ENCODE data around the gene ABCD2.

DNA sequence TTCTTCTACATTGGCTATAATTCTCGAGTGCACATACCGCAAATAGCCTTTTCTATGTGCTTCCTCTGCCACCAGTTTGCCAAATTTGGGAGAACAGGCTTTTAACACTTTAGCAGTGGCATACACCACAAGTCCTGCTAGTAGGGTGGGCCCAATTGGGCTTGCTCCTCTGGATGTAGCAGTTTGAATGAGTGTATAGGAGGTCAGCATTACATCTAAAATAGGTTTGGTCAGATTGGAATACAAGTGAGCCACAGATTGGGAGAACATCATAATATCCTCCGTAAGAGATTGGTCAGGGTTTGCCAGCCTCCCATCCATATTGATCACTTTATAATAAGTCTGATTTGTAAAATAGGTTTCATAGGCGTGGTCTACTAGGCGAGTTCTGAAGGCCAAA, 902 bp downstream of the ABCD2 start:
- TF ChIP-seq, protein P1, sequence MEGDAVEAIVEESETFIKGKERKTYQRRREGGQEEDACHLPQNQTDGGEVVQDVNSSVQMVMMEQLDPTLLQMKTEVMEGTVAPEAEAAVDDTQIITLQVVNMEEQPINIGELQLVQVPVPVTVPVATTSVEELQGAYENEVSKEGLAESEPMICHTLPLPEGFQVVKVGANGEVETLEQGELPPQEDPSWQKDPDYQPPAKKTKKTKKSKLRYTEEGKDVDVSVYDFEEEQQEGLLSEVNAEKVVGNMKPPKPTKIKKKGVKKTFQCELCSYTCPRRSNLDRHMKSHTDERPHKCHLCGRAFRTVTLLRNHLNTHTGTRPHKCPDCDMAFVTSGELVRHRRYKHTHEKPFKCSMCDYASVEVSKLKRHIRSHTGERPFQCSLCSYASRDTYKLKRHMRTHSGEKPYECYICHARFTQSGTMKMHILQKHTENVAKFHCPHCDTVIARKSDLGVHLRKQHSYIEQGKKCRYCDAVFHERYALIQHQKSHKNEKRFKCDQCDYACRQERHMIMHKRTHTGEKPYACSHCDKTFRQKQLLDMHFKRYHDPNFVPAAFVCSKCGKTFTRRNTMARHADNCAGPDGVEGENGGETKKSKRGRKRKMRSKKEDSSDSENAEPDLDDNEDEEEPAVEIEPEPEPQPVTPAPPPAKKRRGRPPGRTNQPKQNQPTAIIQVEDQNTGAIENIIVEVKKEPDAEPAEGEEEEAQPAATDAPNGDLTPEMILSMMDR (IDR thresholded peaks at IDR 0.05), result no peak
- no peak for TF ChIP-seq POLR2A (IDR thresholded peaks at IDR 0.05)

Measured in uterus (tissue), 2 donors.